ENCODE results near the gene PLCB4.
"Not testable (repeated sequence)": the region's sequence is repeated elsewhere in the genome, so short reads cannot be mapped to it uniquely, and the experiment has no call there.

PLCB4 gene

DNA sequence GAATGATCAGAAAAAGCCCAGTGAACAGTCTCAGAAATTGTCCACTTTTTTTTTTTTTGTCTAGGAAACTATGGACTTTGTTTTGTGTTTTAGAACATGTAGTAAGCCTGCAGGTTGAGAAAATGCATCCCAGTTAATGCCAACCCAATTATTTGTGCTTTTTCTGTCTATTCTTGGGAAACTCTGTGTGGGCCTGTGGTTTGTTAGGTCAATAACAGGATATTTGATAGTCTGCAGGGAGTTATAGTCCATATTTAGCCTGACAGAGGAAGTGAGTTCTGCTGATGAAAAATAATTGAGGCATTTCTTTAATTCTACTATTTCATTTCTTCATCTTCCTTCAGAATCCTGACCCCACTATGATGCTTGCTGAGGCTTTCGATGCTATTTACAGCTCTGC lies 291.5 kb downstream of the PLCB4 start:
- DNase-seq (ENCODE audit: low read depth in 2 of 2) = no peak

- no peak for DNase-seq (ENCODE audit: low read depth in 2 of 2)
These were observed 294.8 kb downstream of the PLCB4 start for GRCh38 chr20:9363673-9364072.

GRCh38 chr20:9367328-9367727 lies 298.4 kb downstream of the PLCB4 start:
- no peak for DNase-seq (ENCODE audit: low read depth in 2 of 2)

DNA sequence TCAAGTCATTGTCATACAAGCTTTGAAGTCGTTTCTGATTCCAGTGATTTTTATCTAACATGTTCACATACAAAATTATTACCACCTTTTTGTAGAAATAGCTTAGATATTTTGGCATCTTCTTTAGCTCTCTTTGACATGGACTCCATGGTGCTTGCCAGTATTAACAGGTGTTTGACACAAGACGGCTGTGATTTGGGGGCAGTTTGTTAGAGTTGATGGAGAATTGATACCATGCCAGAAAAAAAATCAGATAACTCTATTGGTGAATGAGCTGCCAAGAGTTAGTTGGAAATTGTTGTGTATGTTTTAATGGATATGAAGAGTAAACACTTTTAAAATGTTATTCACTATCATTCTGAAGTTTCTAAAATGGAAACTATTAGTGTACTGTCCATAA lies 298.9 kb downstream of the PLCB4 start:
- DNase-seq (ENCODE audit: low read depth in 2 of 2) = no peak

DNA sequence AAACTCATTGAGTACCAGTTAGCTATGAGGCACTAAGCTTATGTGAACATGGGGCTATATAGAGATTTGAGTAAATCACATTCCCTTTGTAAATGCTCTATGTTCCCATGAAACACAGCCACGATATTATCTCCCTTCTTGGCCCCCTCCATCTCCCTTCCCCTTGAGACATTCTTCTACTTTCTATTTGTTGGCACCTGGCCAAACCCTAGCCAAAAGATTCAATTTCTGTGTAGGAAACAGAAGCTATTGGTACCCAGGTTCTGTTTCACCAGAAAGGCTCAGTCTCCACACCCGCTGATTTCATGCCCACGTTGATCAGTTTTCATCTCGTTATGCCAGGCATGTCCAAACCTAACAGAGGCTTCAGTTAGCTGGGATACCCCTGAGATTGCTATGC lies 300.0 kb downstream of the PLCB4 start:
- no peak for DNase-seq (ENCODE audit: low read depth in 2 of 2)

- DNase-seq (ENCODE audit: low read depth in 2 of 2) = no peak
These were observed 300.7 kb downstream of the PLCB4 start for GRCh38 chr20:9369557-9369956.

DNA sequence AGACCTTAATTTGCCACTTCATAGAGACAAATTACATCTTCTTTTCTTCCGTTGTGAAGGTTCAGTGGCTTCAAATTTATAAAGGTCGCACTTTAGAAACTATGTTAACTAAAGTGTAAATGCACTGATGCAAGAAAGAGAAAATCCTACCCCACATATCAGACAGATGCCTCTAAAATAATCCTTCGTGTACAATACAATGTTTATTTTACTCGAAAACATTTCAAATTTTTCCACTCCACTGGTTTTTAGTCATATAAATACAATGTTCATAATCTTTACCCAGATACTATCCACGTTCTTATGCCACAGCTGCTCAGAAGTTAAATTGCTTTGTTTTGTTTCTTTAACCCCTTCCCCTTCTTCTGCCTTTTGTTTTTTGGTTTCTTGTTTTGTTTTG lies 305.2 kb downstream of the PLCB4 start:
- DNase-seq (ENCODE audit: low read depth in 2 of 2) = no peak

DNA sequence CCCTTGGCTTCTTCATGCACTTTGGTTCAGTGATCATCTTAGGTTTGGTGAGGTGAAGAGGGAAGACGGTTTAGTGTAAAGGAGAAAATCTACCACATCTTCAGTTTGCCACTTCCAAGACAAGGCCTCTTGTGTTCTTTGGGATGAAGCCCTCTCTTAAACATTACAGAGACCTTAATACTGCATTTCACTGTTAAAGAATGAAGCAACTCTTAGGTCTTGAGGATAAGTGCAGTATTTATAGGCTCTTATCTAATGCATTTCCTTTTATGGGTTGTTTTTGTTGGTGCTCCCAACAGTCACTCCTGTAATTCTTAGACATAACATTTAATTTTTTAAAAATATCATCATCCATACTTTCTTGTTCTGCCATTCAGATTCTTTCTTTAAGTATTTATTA lies 305.6 kb downstream of the PLCB4 start:
- no peak for DNase-seq (ENCODE audit: low read depth in 2 of 2)

- no peak for DNase-seq (ENCODE audit: low read depth in 2 of 2)
These were observed 306.4 kb downstream of the PLCB4 start for GRCh38 chr20:9375221-9375681.

GRCh38 chr20:9377007-9377406 lies 308.1 kb downstream of the PLCB4 start:
- DNase-seq (ENCODE audit: low read depth in 2 of 2) = no peak

- not testable (repeated sequence) for DNase-seq (ENCODE audit: low read depth in 2 of 2)
These were observed 316.7 kb downstream of the PLCB4 start for GRCh38 chr20:9385345-9386310.

DNA sequence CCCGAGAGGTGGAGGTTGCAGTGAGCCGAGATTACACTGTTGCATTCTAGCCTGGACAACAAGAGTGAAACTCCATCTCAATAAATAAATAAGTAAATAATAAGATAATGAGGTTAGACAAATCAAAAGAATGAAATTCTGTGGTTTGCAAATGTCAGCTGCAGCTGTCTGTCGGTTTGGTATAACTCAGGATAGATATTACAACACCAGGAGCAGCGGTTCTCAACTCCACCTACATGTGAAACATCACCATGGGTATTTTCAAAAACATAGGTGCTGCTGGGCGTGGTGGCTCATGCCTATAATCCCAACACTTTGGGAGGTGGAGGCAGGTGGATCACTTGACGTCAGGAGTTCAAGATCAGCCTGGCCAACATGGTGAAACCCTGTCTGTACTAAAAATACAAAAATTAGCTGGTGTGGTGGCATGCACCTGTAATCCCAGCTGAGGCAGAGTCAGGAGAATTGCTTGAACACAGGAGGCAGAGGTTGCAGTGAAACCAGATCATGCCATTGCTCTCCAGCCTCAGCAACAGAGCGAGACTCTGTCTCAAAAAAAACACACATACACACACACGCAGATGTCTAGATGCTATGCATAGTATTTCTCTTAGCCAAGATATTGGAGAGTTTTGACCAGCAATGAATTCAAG lies 319.4 kb downstream of the PLCB4 start:
- DNase-seq (ENCODE audit: low read depth in 2 of 2) = no peak

GRCh38 chr20:9388813-9389161 lies 319.9 kb downstream of the PLCB4 start:
- no peak for DNase-seq (ENCODE audit: low read depth in 2 of 2)

DNA sequence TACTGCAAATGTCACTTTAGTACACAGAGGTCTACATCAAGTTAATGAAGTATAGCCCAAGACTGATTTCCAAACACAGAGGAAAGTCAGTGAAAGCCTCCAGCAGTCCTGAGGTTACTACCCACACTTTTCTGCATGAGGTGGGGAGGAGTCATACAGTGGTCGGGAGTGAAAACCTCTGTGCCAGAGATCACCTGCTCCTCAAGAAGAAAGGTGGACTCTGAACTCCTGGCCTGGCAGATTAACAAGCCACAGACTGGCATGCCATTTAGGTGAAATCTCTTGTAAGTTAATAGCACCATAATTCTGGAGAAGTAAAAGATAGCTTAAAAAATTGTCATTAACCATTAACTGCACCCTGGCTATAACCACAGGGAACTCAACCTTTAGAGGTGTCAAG lies 320.5 kb downstream of the PLCB4 start:
- no peak for DNase-seq (ENCODE audit: low read depth in 2 of 2)

DNA sequence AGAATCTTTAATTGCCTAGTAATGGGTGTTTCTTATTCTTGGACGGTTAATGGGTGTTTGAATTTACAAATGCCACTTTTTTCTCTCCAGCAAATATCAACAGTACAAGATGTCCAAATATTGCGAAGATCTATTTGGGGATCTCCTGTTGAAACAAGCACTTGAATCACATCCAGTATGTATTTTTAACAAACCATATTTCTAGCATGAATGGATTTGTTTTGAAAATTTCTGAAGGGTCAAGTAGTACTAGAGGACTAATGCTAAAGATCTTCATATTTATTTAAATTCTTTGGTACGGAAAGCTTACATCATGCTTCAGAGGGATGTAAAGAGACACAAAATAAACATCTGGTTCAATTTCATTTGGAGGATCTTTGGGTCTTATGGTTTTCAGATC lies 321.6 kb downstream of the PLCB4 start:
- no peak for DNase-seq (ENCODE audit: low read depth in 2 of 2)

GRCh38 chr20:9392892-9393857 lies 324.3 kb downstream of the PLCB4 start:
- DNase-seq (ENCODE audit: low read depth in 2 of 2) = no peak

GRCh38 chr20:9395971-9396370 lies 327.1 kb downstream of the PLCB4 start:
- DNase-seq (ENCODE audit: low read depth in 2 of 2) = no peak

DNA sequence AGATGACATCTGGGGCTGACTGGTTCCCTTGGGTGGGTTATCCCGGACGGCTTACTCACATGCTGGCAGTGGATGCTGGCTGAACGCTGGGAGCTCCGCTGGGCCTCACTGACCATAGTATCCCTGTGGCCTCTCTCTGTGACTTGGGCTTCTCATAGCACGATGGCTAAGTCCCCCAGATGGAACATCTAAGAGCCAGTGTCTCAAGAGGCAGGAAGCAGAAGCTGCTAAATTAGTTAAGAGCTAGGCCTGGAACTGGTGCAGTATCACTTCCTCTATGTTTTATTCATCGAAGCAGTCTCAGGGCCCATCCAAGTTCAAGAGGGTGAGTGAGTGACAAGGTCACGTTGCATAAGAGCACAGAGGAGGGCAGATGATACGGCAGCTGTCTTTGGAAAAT lies 329.0 kb downstream of the PLCB4 start:
- no peak for DNase-seq (ENCODE audit: low read depth in 2 of 2)

GRCh38 chr20:9398882-9399281 lies 330.0 kb downstream of the PLCB4 start:
- DNase-seq (ENCODE audit: low read depth in 2 of 2) = no peak

DNA sequence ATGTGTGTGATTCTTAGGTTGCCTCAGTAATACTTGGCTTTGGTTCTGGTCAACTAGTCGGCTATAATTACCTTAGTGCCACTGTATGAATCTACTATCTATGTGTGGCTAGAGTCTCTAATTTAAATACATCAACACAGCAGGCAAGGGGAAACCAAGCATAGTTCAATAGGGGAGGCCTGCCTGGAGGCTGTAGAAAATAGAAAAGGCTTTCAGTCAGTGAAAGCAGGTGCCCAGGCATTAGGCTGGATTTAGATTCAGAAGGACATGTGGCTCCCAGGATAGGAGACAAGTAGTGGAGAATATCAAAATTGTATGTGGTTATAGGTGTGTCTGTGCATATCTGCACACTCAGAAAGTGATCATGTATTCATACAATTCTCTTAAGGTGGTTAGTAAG lies 330.4 kb downstream of the PLCB4 start:
- DNase-seq (ENCODE audit: low read depth in 2 of 2) = no peak

DNA sequence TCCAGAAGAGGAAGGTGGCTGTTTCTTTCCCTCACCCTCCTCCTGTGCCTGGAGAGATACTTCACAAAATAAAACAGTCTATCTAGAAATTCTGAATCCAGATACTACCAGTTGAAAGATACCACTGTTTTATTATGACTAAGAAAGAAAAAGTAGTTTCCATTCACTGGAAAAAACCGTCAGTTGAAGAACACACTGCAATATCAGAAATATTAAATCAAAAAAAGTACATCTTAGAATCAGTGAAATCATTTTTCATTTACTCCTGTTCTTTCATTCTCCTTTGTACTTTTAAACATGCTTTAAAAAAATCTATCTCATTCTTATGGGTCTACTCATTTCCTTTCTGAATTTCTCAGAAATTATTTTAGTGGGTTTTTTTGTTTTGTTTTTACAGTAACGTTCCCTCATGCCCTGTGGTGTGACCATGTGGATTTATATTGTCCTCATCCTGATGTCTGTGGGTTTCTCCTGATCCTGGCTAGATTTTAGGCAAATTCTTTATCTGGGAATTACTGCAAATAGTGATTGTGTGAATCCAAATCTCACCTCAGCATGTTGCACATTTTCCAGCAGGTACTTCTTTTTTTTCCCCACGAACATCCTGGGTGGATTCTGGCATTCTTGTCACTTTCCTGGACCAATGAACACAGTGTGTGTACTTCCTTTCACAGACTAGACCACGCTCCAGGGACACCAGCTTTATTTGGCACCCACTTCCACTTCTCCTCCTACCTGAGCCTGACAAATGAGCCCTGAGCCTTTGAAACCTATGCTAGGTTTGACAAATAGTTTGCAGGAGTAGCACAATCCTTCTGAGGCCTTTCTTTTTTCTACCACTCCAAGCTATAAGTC lies 331.5 kb downstream of the PLCB4 start:
- DNase-seq (ENCODE audit: low read depth in 2 of 2) = no peak
